ENCODE measurements around the gene ZDHHC22. TPM values are rescaled to one million over a fixed set of nuclear protein-coding genes. Genes with fewer than 3 reads are reported as not detected.
A peak's percentile ranks its signal among the peaks of the same experiment; 100 is the strongest.

ZDHHC22 gene
- total RNA-seq, 1 experiment from 2014 or later = not detected

GRCh38 chr14:77104393-77104792 lies 37.2 kb downstream of the ZDHHC22 start:
- no peak for DNase-seq (ENCODE audit: low spot score)

DNA sequence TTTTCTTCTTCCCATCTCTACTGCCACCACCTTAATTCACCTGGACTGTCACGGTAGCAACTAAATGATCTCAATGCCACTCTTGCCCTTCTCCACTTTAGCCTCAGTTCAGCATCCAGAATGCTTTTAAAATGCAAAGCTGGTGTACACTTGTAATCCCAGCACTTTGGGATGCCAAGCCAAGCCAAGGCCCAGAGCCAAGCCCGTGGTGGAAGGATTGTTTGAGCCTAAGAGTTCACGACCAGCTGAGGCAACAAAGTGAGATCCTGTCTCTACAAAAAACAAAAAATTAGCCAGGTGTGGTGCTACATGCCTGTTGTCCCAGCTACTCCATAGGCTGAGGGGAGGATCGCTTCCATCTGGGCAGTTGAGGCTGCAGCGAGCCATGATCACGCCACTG lies 37.6 kb downstream of the ZDHHC22 start:
- no peak for DNase-seq (ENCODE audit: low spot score)

- DNase-seq (ENCODE audit: low spot score) = no peak
Observed at GRCh38 chr14:77103475-77103874, 38.1 kb downstream of the ZDHHC22 start.

DNA sequence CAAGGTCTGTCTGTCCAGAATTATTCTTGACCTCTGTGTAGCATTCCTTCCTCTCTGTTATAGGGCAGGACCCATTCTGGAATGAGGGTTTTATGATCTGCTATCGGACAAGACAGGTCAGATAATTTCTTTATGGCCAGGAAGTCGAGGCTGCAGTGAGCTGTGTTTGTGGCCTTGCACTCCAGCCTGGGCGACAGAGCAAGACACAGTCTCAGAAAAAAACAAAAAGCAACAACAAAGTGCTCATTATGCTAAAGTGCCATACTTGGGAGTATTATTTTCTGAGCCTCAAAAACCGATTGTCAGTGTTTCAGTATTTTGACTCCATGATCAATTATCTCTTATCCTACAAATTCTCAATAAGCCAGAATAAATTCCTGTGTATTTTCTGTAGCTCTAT lies 39.4 kb downstream of the ZDHHC22 start:
- DNase-seq (ENCODE audit: low spot score) = no peak

DNA sequence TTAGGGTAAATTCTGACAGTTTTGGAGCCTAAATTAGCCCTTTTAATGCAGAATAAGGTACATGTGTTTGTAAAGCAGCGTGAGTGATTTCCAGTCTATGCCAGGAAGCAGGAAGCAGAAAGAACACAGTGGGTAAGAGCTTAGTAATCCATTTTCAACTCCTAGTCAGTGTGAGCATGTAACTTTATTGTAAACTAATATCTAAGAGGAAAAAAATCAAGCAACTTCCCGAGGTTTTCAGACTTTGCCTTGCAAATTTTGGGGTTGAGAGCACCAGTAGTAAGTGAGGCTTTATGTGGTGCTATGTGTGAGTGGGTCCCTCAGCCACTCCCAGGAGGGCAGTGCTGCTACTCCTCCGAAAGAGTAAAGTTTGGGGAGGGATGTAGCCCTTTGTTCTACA lies 40.6 kb downstream of the ZDHHC22 start:
- DNase-seq (ENCODE audit: low spot score) = no peak

DNA sequence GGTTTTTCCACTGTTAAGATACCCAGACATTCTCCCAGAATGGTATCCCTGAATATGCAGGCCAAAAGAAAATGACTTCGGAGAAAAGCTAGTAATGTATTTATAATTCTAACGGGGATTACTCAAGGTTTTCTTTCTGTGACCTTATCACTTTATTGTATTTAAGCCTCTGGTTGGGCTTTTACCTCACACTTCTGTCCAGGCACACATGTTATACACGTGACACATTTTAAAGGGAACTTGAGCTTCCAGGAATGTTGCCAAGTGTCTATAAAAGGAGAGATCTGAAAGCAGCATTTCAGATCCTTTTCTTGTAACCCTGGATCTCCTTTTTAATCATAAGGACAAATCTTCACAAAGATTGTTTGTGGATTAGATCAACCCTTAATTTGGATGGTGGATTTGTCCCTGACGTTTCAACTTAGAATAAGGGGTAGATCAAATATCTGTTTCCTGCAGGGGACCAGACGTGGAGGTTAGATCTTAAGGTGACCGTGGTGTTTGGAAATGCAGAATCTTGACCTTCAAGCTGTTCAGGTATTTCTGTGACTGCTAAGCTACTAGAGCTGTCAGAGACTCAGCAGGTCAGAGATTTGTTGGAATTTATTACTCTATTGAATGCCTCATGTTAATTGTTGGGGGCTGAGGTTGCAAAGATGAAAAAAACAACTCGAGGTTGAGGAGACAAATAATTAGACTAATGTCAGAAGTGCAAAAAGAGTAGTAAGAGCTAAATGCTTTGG lies 42.0 kb downstream of the ZDHHC22 start:
- DNase-seq (ENCODE audit: low spot score) = peak; percentile 31

DNA sequence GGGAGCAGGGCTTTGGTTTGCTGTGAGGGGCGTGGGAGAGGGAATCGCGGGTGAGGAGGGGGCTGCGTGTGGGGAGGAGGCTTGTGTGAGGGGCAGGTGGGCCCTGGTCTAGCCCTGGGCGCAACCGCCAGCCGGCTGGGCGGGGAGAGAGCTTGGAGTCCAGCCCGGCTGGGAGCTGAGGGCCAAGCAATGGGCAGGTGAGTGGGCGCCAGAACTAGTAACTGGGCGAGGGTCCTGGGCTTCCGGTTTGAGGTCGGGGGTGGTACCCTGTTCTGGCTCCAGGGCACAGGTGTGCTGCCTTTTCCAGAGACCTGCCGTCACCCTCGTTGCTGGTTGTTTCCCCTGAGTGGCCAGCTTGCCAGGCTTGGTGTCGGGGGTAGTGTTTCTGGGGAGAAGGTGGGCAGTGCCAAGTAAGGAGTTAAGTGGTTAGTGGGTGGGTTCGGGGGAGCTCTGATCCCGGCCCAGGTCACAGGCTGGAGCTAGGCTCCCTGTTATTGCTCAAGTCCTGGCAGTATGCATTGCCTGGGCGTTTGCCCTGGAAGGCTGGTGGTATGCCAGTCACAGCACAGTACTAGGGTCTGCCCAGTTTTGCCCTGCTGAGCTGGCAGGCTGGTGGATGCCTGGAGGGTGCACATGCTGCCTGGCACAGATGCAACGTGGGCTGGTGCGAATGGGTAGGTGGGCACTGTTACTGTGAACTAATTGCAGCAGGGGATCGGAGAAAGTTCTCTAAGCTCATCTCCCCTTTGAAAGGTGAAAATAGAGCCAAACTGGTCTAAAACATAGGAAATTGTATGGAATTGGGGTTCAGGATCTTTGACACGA lies 42.9 kb downstream of the ZDHHC22 start:
- no peak for DNase-seq (ENCODE audit: low spot score)

DNA sequence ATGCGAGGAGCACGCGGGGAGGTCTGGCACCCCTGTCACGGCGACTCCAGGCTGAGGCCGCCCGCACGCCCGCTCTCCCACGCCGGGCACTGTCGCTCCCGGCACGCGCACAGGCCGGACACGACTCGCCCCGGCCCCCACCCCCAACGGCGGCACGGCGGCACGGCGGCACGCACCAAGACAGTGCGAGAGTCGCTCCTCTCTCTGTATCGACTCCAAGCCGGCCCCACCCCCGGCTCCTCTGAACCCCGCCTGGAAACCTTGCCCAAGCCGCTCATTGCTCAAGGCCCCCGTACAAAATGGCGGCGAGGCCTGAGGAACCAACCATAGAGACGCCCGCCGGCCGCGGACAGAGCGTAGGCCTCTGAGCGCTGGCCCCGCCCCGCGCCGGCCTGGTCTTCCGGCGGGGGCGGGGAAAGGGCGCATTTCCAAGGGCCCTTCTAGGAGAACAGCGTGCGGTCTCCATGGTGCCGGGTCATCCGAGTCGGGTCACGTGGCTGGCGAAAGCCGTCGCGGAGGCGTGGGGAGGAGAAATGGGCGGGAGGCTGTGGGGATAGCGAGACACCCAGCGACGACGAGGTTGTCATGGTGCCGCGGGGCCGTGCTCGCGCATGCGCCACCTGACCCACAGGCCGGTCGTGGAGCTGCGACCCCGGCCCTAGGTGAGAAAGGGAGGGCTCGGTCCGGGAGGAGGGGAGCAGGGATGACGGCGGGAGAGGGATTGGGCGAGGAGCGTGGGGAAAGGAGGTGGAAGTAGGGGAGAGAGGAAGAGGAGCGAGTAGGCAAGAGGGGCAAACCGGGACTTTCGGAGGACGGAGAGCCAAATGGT lies 43.7 kb downstream of the ZDHHC22 start, which contains the start of gene CIPC:
CIPC (plus strand) TSS at position 559 of the 829 bp plus-strand sequence. CDS start 7,451 bp downstream, outside the sequence.
- DNase-seq (ENCODE audit: low spot score) = peak; percentile 91

DNA sequence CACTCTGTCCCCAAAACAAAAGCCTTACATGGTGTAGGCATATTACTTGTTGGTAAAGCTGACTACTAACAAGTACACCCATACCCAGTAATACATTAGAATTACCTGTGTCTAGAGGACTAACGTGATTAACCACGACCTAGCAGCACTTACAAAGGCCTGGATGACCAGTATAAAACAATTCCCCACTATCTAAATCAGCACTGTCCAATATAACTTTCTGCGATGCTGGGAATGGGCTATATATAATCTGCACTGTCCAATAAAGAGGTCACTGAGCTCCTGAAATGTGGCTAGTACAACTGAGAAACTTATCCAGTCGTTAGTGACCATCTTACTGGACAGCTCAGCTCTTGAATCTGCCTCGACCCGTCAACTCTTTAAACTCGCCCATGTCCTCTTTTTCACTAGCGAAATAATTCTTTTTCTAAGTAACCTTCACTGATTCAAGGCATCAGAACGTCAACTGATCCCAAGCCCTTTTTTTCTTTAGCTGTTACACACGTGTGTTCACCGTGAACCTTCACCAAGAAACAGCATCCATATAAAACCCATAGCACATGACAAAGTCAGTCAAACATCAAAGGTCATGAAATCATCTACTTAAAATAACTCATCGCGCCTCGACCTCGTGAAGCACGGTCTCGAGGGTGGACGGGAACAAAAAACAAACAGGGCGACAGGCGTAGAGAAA lies 44.4 kb downstream of the ZDHHC22 start:
- DNase-seq (ENCODE audit: low spot score) = peak; percentile 10

- peak; percentile 47 for DNase-seq (ENCODE audit: low spot score)
Observed at GRCh38 chr14:77094672-77095284, 46.8 kb downstream of the ZDHHC22 start.

DNA sequence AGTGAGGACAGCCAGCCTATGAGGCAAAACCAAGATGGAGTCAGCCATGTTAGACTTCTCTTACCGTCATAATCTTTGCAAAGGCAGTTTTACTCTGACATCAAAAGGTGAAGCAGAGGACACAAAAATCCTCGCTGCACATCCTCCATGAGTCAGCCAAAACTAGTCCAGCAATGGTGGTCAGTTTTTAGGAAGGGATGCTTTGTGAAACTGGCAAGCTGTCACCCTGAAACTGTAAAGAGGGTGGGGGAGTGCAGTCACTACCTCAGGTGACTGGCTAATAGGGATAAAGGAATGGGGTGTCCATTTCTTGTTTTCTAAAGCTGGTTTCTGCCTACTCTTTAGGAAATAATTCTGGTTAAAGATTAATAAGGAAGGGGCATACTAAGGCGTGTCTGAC lies 48.9 kb downstream of the ZDHHC22 start:
- no peak for DNase-seq (ENCODE audit: low spot score)

- no peak for DNase-seq (ENCODE audit: low spot score)
Observed at GRCh38 chr14:77091518-77091917, 50.1 kb downstream of the ZDHHC22 start.

GRCh38 chr14:77088645-77089044 lies 52.9 kb downstream of the ZDHHC22 start:
- DNase-seq (ENCODE audit: low spot score) = no peak

- DNase-seq (ENCODE audit: low spot score) = no peak
Observed at GRCh38 chr14:77088219-77088618, 53.4 kb downstream of the ZDHHC22 start.

- DNase-seq (ENCODE audit: low spot score) = no peak
Observed at GRCh38 chr14:77087631-77088030, 54.0 kb downstream of the ZDHHC22 start.

DNA sequence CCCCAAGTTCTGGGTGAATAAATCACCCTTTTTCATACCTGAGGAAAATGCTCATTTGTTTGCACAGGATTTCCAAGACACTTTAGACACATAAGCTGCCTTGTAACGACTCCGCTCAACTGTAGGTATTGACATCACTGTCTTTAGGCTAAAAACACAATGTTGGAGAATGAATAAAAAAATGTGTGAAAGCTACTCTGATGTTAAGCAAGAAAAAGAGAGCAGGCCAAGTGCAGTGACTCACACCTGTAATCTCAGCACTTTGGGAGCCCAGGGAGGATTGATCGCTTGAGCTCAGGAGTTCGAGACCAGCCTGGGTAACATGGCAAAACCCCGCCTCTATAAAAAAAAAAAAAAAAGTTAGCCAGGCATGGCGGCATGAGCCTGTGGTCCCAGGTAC lies 54.6 kb downstream of the ZDHHC22 start:
- DNase-seq (ENCODE audit: low spot score) = no peak

- no peak for DNase-seq (ENCODE audit: low spot score)
Observed at GRCh38 chr14:77086017-77086727, 55.4 kb downstream of the ZDHHC22 start.

DNA sequence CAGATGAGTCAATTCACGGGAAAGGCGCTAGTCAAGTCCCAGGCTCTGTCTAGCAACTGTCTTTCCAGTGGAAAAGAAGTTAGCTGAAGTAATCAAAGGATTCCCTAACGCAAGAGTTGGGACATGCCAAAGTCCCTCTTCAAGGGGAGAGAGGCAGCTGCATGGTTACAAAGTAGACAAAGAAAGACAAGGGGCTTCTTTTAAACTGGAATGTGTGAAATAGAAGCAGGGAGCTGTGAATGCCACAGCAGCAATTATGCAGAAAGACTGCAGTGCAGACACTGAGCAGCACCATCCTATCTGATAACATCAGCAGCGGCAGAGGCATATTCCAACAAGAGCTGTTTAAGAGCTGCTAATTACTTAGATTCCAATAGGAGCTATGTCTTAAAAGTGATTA lies 56.1 kb downstream of the ZDHHC22 start:
- no peak for DNase-seq (ENCODE audit: low spot score)

- no peak for DNase-seq (ENCODE audit: low spot score)
Observed at GRCh38 chr14:77084985-77085384, 56.6 kb downstream of the ZDHHC22 start.

- no peak for DNase-seq (ENCODE audit: low spot score)
Observed at GRCh38 chr14:77083082-77083481, 58.5 kb downstream of the ZDHHC22 start.
